GM21381 (cell line): ENCODE data around the gene HCN1.

Source experiments
- ATAC-seq: cut with Tn5 transposase; IDR thresholded peaks from one replicate; pipeline ENCODE4 v1.9.1; 2021; ENCODE audit warnings: mild to moderate bottlenecking, moderate library complexity; ENCODE audit not compliant: unreplicated experiment

The HCN1 gene

DNA sequence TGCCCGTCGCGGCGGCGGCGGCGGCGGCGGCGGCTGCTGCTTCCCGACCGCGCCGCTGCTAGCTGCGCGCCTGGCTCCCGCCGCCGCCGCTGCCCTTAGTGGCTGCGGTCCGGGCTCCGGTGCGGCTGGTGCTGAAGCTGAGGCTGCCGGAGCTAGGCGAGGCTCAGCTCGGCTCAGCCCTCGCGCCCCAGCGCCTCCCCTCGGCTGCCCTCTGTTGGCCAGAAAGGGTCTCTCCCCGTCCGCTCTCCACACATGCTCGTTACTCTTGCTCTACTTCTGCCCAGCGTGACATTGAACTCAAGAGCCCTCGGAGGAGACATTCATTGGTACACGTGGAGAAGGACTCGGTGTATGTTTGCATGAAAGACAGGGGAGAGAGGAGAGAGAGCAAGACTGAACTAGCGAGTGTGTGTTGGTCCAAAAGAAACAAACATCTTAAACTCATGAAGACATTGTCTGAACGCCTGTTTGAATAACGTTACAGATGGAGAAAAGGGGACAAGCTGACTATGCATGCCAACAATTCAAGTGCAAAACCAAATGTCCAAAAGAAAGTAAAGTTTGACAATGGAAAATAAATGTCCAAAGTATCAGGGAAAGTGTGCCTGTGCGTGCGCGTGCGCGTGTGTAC lies at the start of gene HCN1:
Gene HCN1 (minus strand): TSS at position 175 of the 631 bp plus-strand sequence.
- peak; percentile 92 for ATAC-seq

DNA sequence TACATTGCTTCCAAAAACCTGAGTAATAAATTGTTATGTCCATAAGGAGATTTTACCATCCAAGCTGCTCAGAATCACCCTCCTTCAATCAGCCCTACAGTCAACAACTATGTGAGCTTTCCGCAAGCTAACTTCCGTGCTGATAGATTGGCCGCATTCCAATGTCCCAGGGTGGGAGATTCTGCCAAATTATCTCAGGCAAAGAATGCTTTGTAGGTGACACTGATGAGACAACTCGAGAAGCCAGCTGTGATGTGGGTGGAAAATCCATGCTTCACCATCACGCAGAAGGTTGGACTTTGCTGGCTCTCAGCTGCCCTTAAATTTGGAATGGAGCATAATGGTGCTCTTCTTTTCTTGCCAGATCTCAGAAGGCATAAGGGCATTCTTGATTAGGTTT lies 44.9 kb upstream of the HCN1 start:
- ATAC-seq, result no peak

DNA sequence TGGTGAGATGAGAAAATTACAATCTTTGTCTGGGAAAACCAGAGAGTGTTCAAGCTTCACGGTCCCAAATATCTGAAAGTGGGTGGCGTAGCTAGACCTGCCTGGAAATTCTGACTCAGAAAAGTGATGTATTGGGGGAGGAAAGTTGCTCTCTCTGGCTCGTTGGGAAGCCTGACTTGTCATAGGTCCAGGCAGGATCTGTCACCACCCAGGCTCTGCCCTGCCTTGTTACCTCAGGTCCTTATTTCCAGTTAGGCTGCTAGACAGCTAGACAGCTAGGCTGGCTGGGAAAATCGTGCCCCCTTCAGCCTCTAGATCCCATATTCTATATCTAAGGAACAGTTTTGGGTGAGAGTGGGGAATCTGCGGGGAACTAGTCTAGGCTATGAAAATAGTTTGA lies 41.0 kb upstream of the HCN1 start:
- ATAC-seq, result no peak

DNA sequence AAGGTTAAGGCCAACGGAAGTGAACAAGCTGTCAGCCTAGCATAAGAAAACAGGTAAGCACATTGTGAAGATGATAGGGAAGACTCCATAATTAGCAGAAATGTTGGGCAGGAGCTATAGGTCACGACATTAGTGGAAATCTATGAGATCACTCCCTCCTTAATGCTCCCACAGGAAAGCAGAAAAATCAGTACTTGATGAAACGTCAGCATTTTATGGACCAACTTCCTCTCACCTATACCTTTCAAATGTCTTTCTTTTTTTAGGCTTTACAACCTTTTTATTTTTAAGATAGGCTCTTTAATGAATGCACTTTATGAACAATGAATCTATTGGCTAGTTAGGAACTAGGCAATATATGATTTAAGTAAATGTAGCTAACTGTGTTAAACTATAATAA lies 29.4 kb upstream of the HCN1 start:
- no peak for ATAC-seq

DNA sequence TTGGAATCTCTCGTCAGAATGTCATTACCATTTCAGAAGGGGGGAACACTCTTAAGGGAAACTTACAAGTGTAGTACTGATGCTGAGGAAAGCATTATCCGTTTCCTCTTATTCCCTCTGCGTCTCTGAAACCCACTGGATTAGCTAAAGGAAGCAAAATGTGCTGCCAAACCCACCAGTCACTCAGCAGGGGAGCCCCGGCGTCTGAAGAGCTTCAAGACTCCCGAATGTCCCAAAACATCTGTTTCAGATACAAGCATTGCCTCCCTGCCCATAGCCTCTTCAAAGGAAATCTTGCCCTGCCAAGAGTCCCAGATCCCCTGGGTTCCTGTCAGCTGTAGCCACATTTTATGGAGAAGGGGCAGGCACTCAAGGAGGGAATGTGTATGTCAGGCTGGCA lies 1.0 kb upstream of the HCN1 start:
- no peak for ATAC-seq

DNA sequence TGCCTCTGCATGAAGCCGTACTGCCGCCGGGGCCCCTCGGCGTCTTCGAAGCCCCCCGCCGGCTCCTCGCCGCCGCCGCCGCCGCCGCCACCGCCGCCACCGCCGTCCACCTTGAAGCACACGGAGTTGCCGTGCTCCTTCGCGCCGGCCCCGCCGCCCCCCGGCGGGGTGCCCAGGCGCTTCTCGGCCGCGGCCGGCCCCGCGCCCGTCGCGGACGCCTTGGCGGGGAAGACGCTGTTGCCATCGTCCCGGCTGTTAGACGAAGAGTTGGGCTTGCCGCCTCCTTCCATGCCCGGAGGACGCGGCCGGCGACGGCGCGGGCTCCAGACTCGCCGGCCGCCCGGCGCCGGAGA lies 400 bp downstream of the HCN1 start:
- ATAC-seq, result no peak

DNA sequence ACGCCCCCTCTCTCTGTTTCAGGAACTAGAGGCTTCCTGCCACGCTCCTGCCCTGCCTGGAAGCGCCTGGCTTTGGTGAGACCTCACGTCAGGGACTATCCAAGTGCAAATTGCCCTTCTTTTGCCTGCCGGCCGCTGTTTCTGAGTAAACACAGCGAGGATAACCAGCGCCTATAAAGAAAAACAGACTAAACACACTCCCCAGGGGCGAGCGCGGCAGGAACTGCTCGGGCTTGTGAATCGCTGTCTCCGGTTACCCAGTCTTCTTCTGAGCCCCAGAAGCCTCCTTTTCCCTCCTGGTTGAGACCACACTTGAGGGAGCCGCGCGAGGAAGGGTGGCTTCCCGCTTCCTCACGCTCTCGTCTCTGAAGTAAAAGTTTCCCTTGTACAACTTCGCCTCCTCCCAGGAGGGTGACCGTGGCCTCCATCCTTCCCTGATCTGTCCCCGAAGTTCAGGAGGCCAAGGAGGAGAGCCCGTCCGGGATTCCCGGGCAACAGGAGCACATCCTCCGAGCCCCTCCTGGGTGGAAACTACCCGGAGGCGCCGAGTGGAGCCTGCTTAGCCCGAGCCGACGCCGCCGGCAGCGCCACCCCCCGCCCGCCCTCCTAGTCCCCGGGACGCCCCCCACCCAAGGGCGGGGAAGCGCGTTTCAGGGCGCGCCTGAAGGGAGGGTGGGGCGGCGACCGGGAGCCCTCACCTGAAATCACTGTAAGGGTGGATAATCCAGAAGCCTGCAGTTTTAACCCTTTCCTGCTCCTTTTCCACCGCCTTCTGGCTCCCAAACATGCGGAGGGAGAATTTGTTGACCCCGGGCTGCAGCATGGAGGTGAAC lies 993 bp downstream of the HCN1 start:
- no peak for ATAC-seq

DNA sequence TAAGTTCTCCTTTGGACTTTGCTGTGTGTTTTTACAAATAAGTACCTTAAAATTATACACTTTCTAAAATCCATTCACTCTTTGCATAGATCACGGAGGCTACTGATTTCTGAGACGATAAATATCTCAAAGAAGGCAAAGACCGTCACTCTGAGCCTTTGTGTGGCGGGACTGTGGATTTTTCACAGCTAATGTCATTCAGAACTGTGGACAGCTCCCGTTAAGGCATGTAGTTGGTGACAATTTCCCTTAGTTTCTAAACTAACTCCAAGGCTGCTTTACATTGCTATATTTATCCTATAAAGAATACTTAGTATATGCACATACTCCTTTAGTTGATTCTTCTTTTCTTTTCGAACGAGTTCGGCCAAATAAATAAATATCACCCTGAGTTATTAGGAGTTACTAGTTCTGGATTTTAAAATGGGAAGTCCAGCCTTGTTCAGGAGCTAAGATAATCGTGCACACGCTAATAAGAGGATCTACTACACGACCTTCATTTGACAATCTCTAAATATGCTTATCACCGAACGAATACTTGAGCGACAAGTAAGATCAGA lies 1.8 kb downstream of the HCN1 start:
- ATAC-seq, result no peak

DNA sequence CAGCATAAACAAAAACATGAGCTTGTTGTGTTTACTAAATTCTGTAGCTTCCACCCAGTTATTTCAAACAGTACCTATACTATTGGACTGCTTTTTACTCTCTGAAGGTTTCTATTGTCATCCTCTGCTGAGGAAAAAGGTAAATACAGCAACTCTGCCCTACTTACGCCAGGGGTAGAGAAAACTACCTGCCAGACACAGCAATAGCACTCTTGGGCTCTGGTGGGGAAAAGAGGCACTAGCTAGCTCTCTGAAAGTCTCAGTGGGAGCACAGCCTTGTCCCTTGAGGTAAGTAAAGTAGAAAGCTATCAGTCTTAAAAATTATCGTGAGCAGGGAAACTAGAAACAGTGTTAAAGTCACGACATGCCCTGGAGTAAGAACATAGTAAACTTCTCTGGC lies 3.7 kb downstream of the HCN1 start:
- ATAC-seq, result no peak

DNA sequence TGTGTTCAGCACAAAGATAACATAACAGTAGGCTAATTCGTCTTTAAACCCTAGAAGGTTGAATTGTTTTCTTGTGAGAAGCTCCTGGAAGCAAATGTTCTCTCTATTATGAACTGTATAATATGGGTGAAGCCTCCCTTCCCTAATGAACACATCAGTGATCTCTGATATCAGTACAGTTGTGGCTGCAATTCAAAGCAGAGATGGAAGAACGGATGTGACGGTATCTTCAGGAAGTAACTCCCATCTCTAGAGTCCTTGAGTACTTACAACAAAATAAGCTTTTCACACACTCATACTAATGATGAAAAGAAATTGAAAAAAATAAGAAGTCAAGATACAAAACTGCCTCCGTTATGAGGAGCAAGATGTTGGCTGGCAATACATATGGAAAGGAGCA lies 4.5 kb downstream of the HCN1 start:
- ATAC-seq, result no peak

DNA sequence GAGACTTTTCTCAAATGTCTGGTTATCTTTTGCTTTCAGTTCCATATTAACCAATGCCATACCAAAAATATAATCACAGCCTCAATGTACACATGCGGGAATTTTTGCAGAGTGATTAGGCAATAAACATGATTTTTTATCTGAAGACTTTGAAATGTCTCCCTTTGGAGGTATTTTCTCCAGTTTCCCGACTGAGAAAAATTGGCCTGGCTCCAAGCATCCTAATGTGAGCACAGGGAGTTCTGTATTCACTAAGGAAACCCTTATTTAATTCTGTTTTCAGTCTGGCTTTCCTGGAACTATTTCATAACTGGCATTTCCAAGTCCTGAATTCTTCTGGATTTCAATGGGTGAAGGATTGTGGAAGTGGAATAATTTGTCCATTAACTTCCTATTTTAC lies 8.5 kb downstream of the HCN1 start:
- no peak for ATAC-seq

DNA sequence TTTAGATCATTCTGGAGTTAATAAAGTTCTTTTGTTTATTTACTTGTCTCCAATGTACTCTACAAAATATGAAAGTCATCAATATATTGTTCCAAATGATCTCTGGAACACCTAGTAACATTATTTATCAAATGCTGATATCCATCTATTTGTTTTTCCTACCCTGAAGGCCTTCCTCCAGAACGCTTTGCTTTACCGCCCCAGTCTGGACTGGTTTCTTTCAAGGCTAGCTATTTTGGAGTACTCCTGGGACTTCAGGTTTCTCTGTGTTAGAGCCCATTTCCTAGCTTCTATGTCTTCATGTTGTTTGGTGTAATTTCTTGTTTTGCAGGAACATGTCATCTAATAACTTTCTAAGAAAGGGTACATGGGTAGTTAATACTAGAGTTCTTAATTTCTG lies 9.6 kb downstream of the HCN1 start:
- ATAC-seq, result no peak

DNA sequence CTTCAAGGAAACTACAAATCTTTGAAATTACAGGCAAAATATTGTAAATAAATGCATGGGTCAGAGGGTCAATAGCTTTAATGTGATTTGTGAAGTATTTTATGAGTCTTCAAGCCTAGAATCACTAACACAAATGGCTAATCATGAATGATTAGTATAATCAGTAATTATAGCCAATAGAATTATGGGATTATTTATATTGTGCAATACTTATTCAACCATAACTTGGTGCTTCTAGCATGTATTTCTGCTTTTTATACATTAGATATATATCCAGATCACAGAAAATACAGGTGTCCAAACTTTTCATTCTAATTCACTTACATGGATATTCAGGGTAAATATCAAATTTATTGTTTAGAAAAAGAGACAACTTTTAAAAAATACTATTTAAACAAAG lies 12.1 kb downstream of the HCN1 start:
- no peak for ATAC-seq

DNA sequence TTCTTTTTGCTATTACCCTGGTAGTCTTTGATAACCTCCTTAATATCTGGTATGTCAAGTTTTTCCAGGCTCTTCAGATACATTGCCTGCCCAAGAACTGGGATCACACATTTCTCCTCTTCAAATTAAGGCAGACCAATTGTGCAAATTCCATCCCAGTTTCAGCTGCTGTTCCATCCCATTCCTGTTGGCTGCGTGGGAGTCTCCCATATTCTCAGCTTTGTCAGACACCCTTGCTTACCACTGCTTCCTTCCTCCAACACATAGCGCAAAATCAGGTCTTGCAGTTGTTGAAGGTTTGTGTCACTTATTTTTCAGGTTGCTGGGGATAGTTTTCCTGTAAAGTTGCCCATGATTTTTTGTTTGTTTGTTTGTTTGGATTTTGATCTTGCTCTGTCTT lies 15.2 kb downstream of the HCN1 start:
- no peak for ATAC-seq

DNA sequence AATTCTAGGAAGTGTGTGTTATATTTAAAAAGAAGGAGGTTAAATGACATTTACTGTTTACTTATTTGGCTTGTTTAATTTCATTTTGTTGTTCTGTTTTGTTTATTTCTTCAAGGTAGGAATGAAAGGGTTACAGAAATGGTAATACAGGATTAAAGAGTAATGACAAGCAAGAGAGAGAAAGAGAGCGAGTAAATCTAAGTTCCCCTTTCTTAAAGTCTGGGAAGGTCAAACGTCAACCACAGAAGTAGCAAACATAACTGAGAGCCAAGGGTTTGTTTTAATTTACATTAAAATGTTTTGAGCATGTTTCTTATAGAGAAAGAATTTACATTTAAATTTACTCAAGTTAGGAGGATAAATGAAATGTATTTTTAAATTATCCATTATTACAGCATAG lies 18.7 kb downstream of the HCN1 start:
- ATAC-seq, result no peak

DNA sequence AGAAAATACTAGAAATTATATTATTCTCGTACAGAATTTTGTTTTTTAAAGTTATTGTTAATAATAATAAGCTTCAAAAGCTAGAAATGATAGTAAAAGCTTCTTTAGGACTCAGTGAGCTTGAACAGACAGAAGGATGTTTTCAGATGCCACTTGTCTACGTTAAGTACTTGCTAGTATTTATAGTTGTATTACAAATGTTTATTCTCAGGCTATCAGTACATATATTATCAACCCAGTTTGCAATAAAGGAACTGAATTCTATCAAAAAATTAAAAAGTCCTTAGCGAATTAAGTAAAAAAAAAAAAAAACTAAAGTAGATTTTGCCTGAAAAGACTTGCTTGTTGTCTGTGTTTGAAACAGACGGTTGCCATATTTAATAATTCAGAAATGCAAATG lies 23.9 kb downstream of the HCN1 start:
- no peak for ATAC-seq

DNA sequence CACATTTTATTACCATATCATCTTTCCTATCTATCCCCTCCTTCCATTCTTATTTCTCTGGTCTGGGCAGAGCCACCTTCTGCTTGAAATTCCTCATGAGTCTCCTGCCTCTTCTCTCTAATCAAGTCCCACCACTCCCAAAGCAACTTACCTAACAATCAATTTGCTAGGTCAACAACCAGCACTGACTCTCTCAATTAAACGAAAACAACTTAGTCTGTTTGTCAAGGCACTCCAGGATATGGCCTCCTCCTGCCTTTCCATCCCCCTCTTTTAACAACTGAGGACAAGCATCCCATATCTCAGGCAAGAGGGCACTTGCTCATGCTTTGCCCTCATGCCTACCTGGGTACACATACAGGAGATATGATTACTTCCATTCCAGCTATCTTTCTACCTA lies 47.4 kb downstream of the HCN1 start:
- no peak for ATAC-seq

DNA sequence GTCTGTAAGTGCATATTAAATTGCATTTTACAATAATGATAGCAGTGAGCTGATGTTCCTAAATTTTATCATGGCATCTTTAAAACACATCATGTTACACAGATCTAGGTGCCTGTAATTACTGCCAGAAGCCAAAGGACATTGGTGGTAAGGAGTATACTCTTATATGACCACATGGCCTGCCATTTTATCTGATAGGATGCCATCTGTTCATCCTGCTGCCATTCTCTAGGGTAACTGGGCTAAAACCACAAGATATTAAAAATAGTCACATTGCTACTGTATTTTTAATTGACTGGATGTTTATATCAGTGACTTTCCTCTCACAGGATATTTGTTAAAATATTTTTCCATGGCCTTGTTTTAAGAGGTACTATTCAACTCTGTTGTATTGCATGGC lies 53.1 kb downstream of the HCN1 start:
- ATAC-seq, result no peak

DNA sequence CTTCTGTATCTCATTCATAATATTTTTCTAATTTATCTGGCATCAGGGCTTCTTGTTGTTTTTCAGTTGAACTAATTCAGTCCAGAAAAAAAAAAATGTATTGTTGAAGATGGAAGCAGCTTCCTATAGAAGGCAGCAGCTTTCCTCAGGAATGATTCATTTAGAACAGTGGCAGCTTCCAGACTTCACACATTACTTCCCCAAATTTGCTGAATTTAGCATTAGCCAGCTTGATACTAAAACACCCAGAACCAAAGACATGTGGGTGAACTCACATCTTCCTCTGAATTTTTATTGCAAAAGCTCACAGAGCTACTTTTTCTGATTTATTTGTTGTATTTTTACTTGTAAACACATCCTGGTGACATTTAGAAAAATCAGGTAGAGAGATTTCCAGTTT lies 53.8 kb downstream of the HCN1 start:
- no peak for ATAC-seq

DNA sequence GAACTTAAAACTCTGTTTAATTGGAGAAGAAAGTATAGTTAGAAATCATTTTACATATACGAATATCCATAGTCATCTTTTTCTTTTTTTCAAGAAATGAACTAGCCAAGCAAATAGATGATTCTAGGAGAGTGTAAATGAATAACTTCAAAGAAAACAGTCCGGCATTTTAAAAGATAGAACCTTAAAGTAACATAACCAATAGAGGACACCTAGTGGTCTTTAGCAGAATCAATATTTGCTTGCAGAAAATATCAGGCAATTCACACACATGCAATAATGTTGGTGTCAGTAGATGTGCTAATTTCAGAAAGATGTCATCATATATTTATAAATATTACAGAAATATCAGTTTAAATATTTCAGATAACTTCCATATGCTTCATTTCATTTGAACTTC lies 57.1 kb downstream of the HCN1 start:
- no peak for ATAC-seq

DNA sequence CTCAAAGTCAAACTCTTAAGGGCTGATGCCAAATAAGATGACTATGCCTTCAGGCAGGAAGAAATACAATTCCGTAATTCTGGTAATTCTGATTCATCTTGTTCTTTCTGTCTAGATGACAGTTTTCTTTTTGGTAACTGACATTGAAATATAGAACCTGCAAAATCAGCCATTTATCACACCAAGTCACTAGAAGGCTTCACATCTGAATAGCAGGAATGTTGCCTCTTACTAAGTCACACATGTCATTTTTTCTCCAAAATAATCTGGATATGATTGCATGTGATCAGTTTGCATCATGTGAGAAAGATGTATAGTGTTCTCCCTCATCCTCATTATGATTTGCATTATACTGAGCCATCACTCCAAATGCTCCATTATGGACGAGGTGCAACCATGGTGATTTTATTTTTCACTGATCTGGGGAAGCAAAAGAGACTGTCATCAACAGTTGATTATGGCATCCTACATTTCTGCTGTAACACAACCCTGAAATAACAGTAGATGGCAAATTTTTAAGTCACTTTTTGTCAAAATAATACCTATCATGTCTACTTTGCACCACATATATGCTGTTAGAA lies 69.0 kb downstream of the HCN1 start:
- no peak for ATAC-seq

DNA sequence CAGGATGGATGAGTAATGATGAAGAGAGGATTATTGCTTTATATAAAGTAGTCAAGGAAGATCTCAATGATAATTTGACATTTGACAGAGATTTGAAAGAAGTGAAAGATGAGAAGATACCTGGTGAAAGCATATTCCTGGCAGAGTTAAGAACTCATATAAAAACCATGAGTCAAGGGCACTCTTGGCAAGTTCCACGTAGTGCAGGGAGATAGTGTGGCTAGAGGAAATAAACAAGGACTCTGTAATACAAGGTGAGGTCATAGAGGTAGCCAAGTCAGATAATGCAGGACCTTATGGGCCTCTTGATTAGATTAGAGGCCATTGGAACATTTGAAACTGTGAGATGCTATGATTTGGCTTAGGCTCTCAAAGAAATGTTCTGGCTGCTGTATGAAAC lies 72.3 kb downstream of the HCN1 start:
- ATAC-seq, result no peak
